Measurements from ENCODE around the gene CNTN4. TPM values are rescaled to one million over a fixed set of nuclear protein-coding genes. Genes with fewer than 3 reads are reported as not detected.

Gene CNTN4
- total RNA-seq, 1 experiment from 2014 or later: 5.7 TPM

GRCh38 chr3:2504912-2505311 is 406.2 kb downstream of the CNTN4 start:
- DNase-seq (ENCODE audit: low spot score): no peak
- Histone ChIP-seq H3K9me3 (ENCODE audit: low read depth, low read length, poor library complexity, severe bottlenecking) (no peaks in the 10 kb centered on the region), H3K27me3 (replicated peaks; ENCODE audit: insufficient read depth, low read depth, low read length, poor library complexity) (no peaks in the 10 kb centered on the region), H3K4me3 (ENCODE audit: low read depth, low read length, poor library complexity, severe bottlenecking) (no peak overlapping the region), H3K4me1 (ENCODE audit: insufficient read depth, low read length, poor library complexity, severe bottlenecking) (no peaks in the 10 kb centered on the region), H3K27ac (ENCODE audit: low read depth, low read length, poor library complexity, severe bottlenecking) (no peak overlapping the region), H3K36me3 (ENCODE audit: insufficient read depth, low read length, poor library complexity, severe bottlenecking) (no peaks in the 10 kb centered on the region)
- intact Hi-C loops (cut with micrococcal nuclease; ENCODE audit: unreplicated experiment): no loop called here
- no peak for TF ChIP-seq CTCF (conservative IDR thresholded peaks at IDR 0.05; ENCODE audit: low read depth, low read length)
- TF ChIP-seq EZH2 (IDR thresholded peaks at IDR 0.05; ENCODE audit: borderline replicate concordance, low read depth, low read length, poor library complexity, severe bottlenecking): no peak
- CTCF ChIA-PET: no interaction called here
- no TSS peak for BruUV-seq (replicated peaks)
- POLR2A ChIA-PET (ENCODE audit: low non-redundant PET): no interaction called here

- Histone ChIP-seq H3K27ac (ENCODE audit: low read depth, low read length, poor library complexity, severe bottlenecking) (no peak overlapping the region), H3K4me1 (ENCODE audit: insufficient read depth, low read length, poor library complexity, severe bottlenecking) (no peaks in the 10 kb centered on the region), H3K9me3 (ENCODE audit: low read depth, low read length, poor library complexity, severe bottlenecking) (no peaks in the 10 kb centered on the region), H3K27me3 (replicated peaks; ENCODE audit: insufficient read depth, low read depth, low read length, poor library complexity) (no peaks in the 10 kb centered on the region), H3K4me3 (ENCODE audit: low read depth, low read length, poor library complexity, severe bottlenecking) (no peak overlapping the region), H3K36me3 (ENCODE audit: insufficient read depth, low read length, poor library complexity, severe bottlenecking) (no peaks in the 10 kb centered on the region)
- no TSS peak for BruUV-seq (replicated peaks)
- no peak for DNase-seq (ENCODE audit: low spot score)
- ChIA-PET CTCF (no interaction called here), POLR2A (ENCODE audit: low non-redundant PET) (no interaction called here)
- TF ChIP-seq CTCF (conservative IDR thresholded peaks at IDR 0.05; ENCODE audit: low read depth, low read length) (no peak), EZH2 (IDR thresholded peaks at IDR 0.05; ENCODE audit: borderline replicate concordance, low read depth, low read length, poor library complexity, severe bottlenecking) (no peak)
- intact Hi-C loops (cut with micrococcal nuclease; ENCODE audit: unreplicated experiment): no loop called here
Measured at GRCh38 chr3:2506776-2507175, 408.1 kb downstream of the CNTN4 start.

GRCh38 chr3:2510591-2511145 is 412.0 kb downstream of the CNTN4 start:
- Histone ChIP-seq H3K27ac (ENCODE audit: low read depth, low read length, poor library complexity, severe bottlenecking) (no peak overlapping the region), H3K4me1 (ENCODE audit: insufficient read depth, low read length, poor library complexity, severe bottlenecking) (no peaks in the 10 kb centered on the region), H3K27me3 (replicated peaks; ENCODE audit: insufficient read depth, low read depth, low read length, poor library complexity) (no peaks in the 10 kb centered on the region), H3K4me3 (ENCODE audit: low read depth, low read length, poor library complexity, severe bottlenecking) (no peak overlapping the region), H3K9me3 (ENCODE audit: low read depth, low read length, poor library complexity, severe bottlenecking) (no peaks in the 10 kb centered on the region), H3K36me3 (ENCODE audit: insufficient read depth, low read length, poor library complexity, severe bottlenecking) (no peaks in the 10 kb centered on the region)
- TF ChIP-seq CTCF (conservative IDR thresholded peaks at IDR 0.05; ENCODE audit: low read depth, low read length): no peak
- no peak for TF ChIP-seq EZH2 (IDR thresholded peaks at IDR 0.05; ENCODE audit: borderline replicate concordance, low read depth, low read length, poor library complexity, severe bottlenecking)
- no peak for DNase-seq (ENCODE audit: low spot score)
- CTCF ChIA-PET: no interaction called here
- POLR2A ChIA-PET (ENCODE audit: low non-redundant PET): no interaction called here
- intact Hi-C loops (cut with micrococcal nuclease; ENCODE audit: unreplicated experiment): no loop called here
- no TSS peak for BruUV-seq (replicated peaks)

Data from A673 (cell line).